PC-3 (cell line): ENCODE results near the gene GNPDA1.

ENCODE experiments used
- EZH2 ChIP-seq: fragments of 300-600 bp; sonication (generic); IDR thresholded peaks from one replicate; pipeline ENCODE4 v1.6.1; 2017; ENCODE audit warnings: antibody characterized with exemption, mild to moderate bottlenecking, low read length; ENCODE audit not compliant: unreplicated experiment
- TF ChIP-seq, protein P1 (sequence below): fragments of 300-600 bp; sonication (generic); conservative IDR thresholded peaks from 2 replicates; pipeline ENCODE4 v1.5.1; 2017; ENCODE audit warnings: antibody characterized with exemption, low read depth, mild to moderate bottlenecking, low read length

- TF ChIP-seq, protein P1, sequence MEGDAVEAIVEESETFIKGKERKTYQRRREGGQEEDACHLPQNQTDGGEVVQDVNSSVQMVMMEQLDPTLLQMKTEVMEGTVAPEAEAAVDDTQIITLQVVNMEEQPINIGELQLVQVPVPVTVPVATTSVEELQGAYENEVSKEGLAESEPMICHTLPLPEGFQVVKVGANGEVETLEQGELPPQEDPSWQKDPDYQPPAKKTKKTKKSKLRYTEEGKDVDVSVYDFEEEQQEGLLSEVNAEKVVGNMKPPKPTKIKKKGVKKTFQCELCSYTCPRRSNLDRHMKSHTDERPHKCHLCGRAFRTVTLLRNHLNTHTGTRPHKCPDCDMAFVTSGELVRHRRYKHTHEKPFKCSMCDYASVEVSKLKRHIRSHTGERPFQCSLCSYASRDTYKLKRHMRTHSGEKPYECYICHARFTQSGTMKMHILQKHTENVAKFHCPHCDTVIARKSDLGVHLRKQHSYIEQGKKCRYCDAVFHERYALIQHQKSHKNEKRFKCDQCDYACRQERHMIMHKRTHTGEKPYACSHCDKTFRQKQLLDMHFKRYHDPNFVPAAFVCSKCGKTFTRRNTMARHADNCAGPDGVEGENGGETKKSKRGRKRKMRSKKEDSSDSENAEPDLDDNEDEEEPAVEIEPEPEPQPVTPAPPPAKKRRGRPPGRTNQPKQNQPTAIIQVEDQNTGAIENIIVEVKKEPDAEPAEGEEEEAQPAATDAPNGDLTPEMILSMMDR = no peak
- no peak for TF ChIP-seq EZH2
Observed at GRCh38 chr5:141978389-141978788, 34.4 kb downstream of the GNPDA1 start.
